Immature natural killer cell (primary cell): ENCODE results near the gene CYS1. TPM values are rescaled to one million over a fixed set of nuclear protein-coding genes. Genes with fewer than 3 reads are reported as not detected.
"Not testable (repeated sequence)": the region's sequence is repeated elsewhere in the genome, so short reads cannot be mapped to it uniquely, and the experiment has no call there.

Experiments used
- DNase-seq, 3 donors: peaks; one replicate each; pipeline ENCODE4 v3.0.0; 2022; ENCODE audit warnings: mixed read lengths in 1 of 3
- H3K27ac Mint-ChIP-seq, 6 donors: one replicate each; pipeline ENCODE4 v1.8.0; 2020; ENCODE audit warnings: mixed read lengths in 6 of 6, mild to moderate bottlenecking in 5 of 6, inconsistent platforms in 4 of 6, moderate library complexity in 3 of 6
- H3K27me3 Mint-ChIP-seq, 3 donors: one replicate each; pipeline ENCODE4 v1.8.0; 2020 to 2021; ENCODE audit warnings: low read depth in 3 of 3, mild to moderate bottlenecking in 3 of 3, mixed read lengths in 3 of 3, moderate library complexity in 3 of 3, inconsistent platforms in 1 of 3
- H3K36me3 Mint-ChIP-seq, 3 donors: one replicate each; pipeline ENCODE4 v1.8.0; 2020; ENCODE audit warnings: mixed read lengths in 3 of 3, inconsistent platforms in 2 of 3, mild to moderate bottlenecking in 2 of 3
- H3K4me1 Mint-ChIP-seq, 2 donors: one replicate each; pipeline ENCODE4 v1.8.0; 2020; ENCODE audit warnings: inconsistent platforms in 2 of 2, mild to moderate bottlenecking in 2 of 2, mixed read lengths in 2 of 2, moderate library complexity in 1 of 2
- H3K4me3 Mint-ChIP-seq, 5 donors: one replicate each; pipeline ENCODE4 v1.8.0; 2020; ENCODE audit warnings: mild to moderate bottlenecking in 5 of 5, mixed read lengths in 5 of 5, inconsistent platforms in 3 of 5, moderate library complexity in 3 of 5
- H3K9me3 Mint-ChIP-seq, 6 donors: one replicate each; pipeline ENCODE4 v1.8.0; 2020; ENCODE audit warnings: mild to moderate bottlenecking in 6 of 6, mixed read lengths in 6 of 6, inconsistent platforms in 4 of 6, moderate library complexity in 3 of 6
- polyA plus RNA-seq, 3 donors: library from polyadenylated mRNA; unstranded; fragments of 300-500 nt; fragmentation: Illumina TruSeq; gene quantifications; one replicate each; pipeline ENCODE4 v1.2.3, GENCODE V29; 2021

The CYS1 gene
- polyA plus RNA-seq, 3 donors from 2014 or later = not detected

DNA sequence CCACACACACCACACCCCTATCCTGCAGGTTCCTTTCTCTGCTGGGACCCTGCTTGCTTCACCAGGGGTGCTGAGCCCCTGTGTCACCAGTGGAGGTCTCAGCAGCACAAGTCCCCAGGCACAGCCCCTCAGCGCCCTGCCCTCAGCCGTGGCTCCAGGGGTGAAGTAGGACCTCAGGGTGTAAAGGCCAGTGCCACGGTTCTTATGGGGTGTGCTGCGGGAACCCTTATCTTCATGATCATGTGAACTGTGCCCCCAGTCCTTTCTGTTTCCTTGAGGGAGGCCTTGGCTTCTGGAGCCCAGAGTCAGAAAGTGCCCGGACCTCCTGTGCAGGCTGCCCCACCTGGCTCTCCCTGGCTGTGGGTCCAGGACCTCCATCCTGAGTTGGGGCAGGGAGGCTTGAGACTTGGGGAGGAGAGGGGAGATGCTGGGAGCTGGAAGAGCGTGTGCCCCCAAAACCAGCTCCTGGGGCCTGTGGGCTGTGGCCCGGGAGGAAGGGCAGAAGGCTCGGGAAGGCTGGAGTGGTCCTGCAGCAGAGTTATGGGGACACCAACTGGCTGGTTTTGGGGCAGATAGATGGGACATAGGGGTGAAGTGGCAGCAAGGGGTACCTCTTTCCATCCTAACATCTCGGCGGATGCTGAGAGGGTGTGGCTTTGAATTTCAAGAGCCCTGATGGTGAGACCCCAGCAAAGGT, 57.1 kb downstream of the CYS1 start:
- DNase-seq = no peak
- Mint-ChIP-seq H3K9me3 (no peaks in the 10 kb centered on the region), H3K4me1 (peaks cover 8 to 9% of the 10 kb centered on the region in 2 donors), H3K4me3 (no peak overlapping the region), H3K36me3 (no peaks in the 10 kb centered on the region), H3K27ac (peak overlapping the region in 1 of 6 donors; percentile 23), H3K27me3 (peaks cover 0 to 4% (median 2%) of the 10 kb centered on the region in 3 donors)

GRCh38 chr2:10022445-10022844, 57.8 kb downstream of the CYS1 start:
- Mint-ChIP-seq H3K9me3 (no peaks in the 10 kb centered on the region), H3K27me3 (peaks cover 0 to 4% (median 2%) of the 10 kb centered on the region in 3 donors), H3K4me3 (no peak overlapping the region), H3K27ac (peak overlapping the region in 1 of 6 donors; percentile 59), H3K4me1 (peaks cover 3 to 4% of the 10 kb centered on the region in 2 donors), H3K36me3 (peaks cover 0 to 2% (median 0%) of the 10 kb centered on the region in 3 donors)
- no peak for DNase-seq

- Mint-ChIP-seq H3K4me3 (no peak overlapping the region), H3K9me3 (no peaks in the 10 kb centered on the region), H3K4me1 (peaks cover 0 to 1% of the 10 kb centered on the region in 2 donors), H3K27me3 (peaks cover 2 to 4% (median 3%) of the 10 kb centered on the region in 3 donors), H3K27ac (no peak overlapping the region), H3K36me3 (peaks cover 0 to 4% (median 0%) of the 10 kb centered on the region in 3 donors)
- DNase-seq = no peak
These were observed 58.2 kb downstream of the CYS1 start for GRCh38 chr2:10022041-10022421.

GRCh38 chr2:10019602-10020400, 60.4 kb downstream of the CYS1 start:
- Mint-ChIP-seq H3K4me3 (no peak overlapping the region), H3K4me1 (no peaks in the 10 kb centered on the region), H3K36me3 (peaks cover 0 to 4% (median 0%) of the 10 kb centered on the region in 3 donors), H3K27me3 (peaks cover 2 to 5% (median 4%) of the 10 kb centered on the region in 3 donors), H3K9me3 (no peaks in the 10 kb centered on the region), H3K27ac (peak overlapping the region in 1 of 6 donors; percentile 17)
- no peak for DNase-seq

DNA sequence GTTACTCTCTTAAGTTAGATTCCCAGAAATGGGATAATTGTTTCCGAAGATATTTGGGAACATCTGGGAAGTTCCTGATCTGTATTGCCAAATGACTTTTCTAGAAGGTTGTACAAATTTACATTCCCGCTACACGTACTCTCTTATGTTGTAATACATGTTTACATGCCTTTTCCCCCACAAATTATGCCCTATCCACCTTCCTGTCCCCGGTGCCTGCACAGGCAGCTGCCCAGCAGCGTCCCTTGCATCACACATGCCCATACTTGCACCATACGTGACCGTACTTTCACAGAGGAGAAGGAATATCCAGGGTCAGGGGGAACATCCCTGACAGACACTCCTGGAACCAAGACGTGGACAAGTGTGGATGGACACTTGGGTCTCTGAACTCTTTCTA, 61.0 kb downstream of the CYS1 start:
- H3K27ac Mint-ChIP-seq = peak overlapping the region in 1 of 6 donors; percentile 17
- H3K36me3 Mint-ChIP-seq = peaks cover 0 to 4% (median 0%) of the 10 kb centered on the region in 3 donors
- H3K9me3 Mint-ChIP-seq = no peaks in the 10 kb centered on the region
- no peak for DNase-seq
- peaks cover 2 to 5% (median 4%) of the 10 kb centered on the region in 3 donors for H3K27me3 Mint-ChIP-seq
- H3K4me3 Mint-ChIP-seq = no peak overlapping the region
- no peaks in the 10 kb centered on the region for H3K4me1 Mint-ChIP-seq

DNA sequence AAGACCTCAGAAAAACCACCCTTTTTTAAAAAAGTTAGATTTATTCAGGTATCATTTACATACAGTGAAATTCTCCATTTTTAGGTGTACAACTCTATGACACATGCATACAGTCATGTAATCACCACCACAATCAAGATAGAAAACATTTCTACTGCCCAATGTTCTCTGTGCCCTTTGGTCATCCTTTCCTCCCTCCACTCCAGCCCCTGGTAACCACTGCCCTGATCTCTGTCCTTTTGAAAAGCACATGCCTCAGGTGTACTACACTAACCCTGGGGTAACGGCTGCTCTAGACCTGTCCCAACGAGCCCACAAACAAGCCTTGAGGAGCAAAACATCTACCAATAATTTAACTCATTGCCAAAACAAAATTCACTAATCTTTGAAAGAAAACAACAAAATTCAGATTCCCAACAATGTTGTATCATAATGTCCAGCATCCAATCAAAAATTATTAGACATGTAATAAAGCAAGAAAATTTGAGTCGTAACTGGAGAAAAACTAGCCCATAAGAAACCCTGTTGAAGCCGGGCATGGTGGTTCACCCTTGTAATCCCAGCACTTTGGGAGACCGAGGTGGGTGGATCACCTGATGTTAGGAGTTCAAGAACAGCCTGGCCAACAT, 62.8 kb downstream of the CYS1 start:
- Mint-ChIP-seq H3K9me3 (no peaks in the 10 kb centered on the region), H3K4me1 (no peaks in the 10 kb centered on the region), H3K27ac (peak overlapping the region in 1 of 6 donors; percentile 11), H3K27me3 (peaks cover 2 to 5% (median 3%) of the 10 kb centered on the region in 3 donors), H3K36me3 (peaks cover 0 to 4% (median 0%) of the 10 kb centered on the region in 3 donors), H3K4me3 (no peak overlapping the region)
- DNase-seq = no peak

DNA sequence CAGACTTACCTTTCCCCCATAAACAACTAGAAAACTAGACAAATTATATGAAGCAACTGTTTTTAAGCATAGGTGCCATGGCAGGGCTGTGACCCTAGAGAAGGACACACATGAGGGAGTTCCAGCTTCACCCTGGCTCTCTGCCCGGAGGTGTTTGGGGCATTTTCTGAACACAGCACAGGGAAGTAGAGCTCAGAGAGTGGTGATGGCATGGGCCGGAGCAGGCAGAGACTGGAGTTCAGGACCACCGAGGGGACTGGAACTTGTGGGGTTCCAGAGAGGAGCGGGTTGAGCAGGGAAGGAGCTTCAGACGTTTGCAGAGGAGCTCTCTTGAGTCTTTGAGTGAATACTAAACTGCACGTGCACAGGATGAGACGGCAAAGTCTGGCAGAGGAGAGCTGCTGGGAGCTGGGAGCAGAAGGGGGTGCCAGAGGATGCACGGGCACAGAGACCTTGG, 63.4 kb downstream of the CYS1 start:
- no peak for DNase-seq
- H3K4me1 Mint-ChIP-seq = no peaks in the 10 kb centered on the region
- no peak overlapping the region for H3K4me3 Mint-ChIP-seq
- H3K9me3 Mint-ChIP-seq = no peaks in the 10 kb centered on the region
- H3K27me3 Mint-ChIP-seq = peaks cover 2 to 5% (median 3%) of the 10 kb centered on the region in 3 donors
- no peak overlapping the region for H3K27ac Mint-ChIP-seq
- H3K36me3 Mint-ChIP-seq = peaks cover 0 to 4% (median 0%) of the 10 kb centered on the region in 3 donors

DNA sequence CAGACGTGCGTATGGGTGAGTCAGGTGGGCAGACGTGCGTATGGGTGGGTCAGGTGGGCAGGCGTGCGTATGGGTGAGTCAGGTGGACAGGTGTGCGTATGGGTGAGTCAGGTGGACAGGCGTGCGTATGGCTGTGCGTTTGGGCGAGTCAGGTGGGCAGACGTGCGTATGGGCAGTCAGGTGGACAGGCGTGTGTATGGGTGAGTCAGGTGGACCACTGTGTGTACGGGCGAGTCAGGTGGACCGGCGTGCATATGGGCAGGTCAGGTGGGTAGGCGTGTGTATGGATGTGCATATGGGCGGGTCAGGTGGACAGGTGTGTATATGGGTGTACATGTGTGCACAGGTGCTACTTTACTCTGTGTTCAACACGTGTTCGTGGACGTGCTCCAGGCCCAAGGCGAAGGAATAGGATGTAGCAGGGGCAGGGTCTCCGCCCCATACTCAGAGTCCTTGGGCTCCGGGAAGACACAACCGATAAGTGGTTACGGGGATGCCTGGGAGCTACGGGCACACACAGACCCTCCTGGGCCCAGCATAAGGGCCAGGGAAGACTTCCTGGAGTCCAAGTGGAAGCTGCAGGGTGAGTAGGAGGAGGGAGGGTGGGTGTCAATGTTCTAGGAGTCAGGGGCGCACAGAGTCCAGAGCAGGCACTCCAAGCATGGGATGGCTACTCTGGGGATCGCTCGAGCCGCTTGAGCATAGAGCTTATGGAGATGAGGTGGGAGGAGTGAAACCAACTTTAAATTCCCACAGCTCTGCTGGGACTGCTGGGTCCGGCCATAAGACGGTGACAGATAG, 64.0 kb downstream of the CYS1 start:
- Mint-ChIP-seq H3K4me3 (no peak overlapping the region), H3K4me1 (no peaks in the 10 kb centered on the region), H3K9me3 (no peaks in the 10 kb centered on the region), H3K36me3 (peaks cover 0 to 4% (median 0%) of the 10 kb centered on the region in 3 donors), H3K27me3 (peaks cover 2 to 5% (median 3%) of the 10 kb centered on the region in 3 donors), H3K27ac (no peak overlapping the region)
- no peak for DNase-seq

DNA sequence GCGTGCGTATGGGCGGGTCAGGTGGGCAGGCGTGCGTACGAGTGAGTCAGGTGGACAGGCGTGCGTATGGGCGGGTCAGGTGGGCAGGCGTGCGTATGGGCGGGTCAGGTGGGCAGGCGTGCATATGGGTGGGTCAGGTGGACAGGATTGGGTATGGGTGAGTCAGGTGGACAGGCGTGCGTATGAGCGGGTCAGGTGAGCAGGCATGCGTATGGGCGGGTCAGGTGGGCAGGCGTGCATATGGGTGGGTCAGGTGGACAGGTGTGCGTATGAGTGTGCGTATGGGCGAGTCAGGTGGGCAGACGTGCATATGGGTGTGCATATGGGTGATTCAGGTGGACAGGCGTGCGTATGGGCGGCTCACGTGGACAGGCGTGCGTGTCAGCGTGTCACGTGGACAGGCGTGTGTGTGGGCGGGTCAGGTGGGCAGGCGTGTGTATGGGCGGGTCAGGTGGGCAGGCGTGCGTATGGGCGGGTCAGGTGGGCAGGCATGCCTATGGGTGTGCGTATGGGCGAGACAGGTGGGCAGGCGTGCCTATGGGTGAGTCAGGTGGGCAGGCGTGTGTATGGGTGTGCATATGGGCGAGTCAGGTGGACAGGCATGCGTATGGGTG, 64.7 kb downstream of the CYS1 start:
- H3K9me3 Mint-ChIP-seq, H3K36me3 Mint-ChIP-seq, DNase-seq: not testable (repeated sequence)

DNA sequence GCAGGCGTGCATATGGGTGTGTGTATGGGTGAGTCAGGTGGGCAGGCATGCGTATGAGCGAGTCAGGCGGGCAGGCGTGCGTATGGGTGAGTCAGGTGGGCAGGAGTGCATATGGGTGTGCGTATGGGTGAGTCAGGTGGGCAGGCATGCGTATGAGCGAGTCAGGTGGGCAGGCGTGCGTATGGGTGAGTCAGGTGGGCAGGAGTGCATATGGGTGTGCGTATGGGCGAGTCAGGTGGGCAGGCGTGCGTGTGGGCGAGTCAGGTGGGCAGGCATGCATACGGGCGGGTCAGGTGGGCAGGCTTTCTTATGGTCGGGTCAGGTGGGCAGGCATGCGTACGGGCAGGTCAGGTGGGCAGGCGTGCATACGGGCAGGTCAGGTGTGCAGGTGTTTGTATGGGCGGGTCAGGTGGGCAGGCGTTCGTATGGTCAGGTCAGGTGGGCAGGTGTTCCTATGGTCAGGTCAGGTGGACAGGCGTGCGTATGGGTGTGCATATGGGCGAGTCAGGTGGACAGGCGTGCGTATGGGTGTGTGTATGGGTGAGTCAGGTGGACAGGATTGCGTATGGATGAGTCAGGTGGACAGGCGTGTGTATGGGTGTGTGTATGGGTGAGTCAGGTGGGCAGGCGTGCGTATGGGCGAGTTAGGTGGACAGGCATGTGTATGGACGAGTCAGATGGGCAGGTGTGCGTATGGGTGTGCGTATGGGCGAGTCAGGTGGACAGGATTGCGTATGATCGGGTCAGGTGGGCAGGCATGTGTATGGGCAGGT, 65.6 kb downstream of the CYS1 start:
- no peak overlapping the region for H3K4me3 Mint-ChIP-seq
- H3K36me3 Mint-ChIP-seq = peaks cover 0 to 4% (median 0%) of the 10 kb centered on the region in 3 donors
- H3K9me3 Mint-ChIP-seq = no peaks in the 10 kb centered on the region
- no peaks in the 10 kb centered on the region for H3K4me1 Mint-ChIP-seq
- H3K27me3 Mint-ChIP-seq = peaks cover 2 to 5% (median 3%) of the 10 kb centered on the region in 3 donors
- H3K27ac Mint-ChIP-seq = no peak overlapping the region
- DNase-seq = no peak

More for the DNA sequence above, 64.7 kb downstream of the CYS1 start:
- H3K27me3 Mint-ChIP-seq, H3K27ac Mint-ChIP-seq, H3K4me1 Mint-ChIP-seq, H3K4me3 Mint-ChIP-seq: not testable (repeated sequence)

DNA sequence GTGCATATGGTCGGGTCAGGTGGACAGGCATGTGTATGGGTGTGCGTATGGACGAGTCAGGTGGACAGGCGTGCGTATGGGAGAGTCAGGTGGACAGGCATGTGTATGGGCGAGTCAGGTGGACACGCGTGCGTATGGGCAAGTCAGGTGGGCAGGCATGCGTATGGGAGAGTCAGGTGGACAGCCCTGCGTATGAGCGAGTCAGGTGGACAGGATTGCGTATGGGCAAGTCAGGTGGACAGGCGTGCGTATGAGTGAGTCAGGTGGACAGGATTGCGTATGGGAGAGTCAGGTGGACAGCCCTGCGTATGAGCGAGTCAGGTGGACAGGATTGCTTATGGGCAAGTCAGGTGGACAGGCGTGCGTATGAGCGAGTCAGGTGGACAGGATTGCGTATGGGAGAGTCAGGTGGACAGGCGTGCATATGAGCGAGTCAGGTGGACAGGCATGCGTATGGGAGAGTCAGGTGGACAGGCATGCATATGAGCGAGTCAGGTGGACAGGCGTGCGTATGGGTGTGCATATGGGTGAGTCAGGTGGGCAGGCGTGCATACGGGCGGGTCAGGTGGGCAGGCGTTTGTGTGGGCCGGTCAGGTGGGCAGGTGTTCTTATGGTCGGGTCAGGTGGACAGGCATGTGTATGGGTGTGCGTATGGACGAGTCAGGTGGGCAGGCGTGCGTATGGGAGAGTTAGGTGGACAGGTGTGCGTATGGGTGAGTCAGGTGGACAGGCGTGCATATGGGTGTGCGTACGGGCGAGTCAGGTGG, 66.4 kb downstream of the CYS1 start:
- not testable (repeated sequence) for H3K4me3 Mint-ChIP-seq, H3K9me3 Mint-ChIP-seq, H3K4me1 Mint-ChIP-seq, H3K27ac Mint-ChIP-seq, H3K27me3 Mint-ChIP-seq, H3K36me3 Mint-ChIP-seq, DNase-seq

DNA sequence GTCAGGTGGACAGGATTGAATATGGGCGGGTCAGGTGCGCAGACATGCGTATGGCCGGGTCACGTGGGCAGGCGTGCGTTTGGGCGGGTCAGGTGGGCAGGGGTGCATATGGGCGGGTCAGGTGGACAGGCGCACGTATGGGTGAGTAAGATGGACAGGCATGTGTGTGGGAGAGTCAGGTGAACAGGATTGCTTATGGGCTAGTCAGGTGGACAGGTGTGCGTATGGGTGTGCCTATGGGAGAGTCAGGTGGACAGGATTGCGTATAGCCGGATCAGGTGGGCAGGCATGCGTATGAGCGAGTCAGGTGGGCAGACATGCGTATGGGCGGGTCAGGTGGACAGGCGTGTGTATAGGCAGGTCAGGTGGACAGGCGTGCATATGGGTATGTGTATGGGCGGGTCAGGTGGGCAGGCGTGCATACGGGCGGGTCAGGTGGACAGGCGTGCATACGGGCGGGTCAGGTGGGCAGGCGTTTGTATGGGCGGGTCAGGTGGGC, 67.2 kb downstream of the CYS1 start:
- H3K36me3 Mint-ChIP-seq = peaks cover 0 to 4% (median 0%) of the 10 kb centered on the region in 3 donors
- no peak overlapping the region for H3K4me3 Mint-ChIP-seq
- H3K4me1 Mint-ChIP-seq = no peaks in the 10 kb centered on the region
- peaks cover 2 to 3% (median 2%) of the 10 kb centered on the region in 3 donors for H3K27me3 Mint-ChIP-seq
- DNase-seq = no peak
- H3K9me3 Mint-ChIP-seq = no peaks in the 10 kb centered on the region
- H3K27ac Mint-ChIP-seq = no peak overlapping the region
